KG1 (cell line): ENCODE measurements around the gene CCDC13.
"Not testable (repeated sequence)": the region's sequence is repeated elsewhere in the genome, so short reads cannot be mapped to it uniquely, and the experiment has no call there.

Experiments used
- DNase-seq: peaks from one replicate; lab custom pipeline; 2025; lab: John Stamatoyannopoulos, UW

The CCDC13 gene, protein sequence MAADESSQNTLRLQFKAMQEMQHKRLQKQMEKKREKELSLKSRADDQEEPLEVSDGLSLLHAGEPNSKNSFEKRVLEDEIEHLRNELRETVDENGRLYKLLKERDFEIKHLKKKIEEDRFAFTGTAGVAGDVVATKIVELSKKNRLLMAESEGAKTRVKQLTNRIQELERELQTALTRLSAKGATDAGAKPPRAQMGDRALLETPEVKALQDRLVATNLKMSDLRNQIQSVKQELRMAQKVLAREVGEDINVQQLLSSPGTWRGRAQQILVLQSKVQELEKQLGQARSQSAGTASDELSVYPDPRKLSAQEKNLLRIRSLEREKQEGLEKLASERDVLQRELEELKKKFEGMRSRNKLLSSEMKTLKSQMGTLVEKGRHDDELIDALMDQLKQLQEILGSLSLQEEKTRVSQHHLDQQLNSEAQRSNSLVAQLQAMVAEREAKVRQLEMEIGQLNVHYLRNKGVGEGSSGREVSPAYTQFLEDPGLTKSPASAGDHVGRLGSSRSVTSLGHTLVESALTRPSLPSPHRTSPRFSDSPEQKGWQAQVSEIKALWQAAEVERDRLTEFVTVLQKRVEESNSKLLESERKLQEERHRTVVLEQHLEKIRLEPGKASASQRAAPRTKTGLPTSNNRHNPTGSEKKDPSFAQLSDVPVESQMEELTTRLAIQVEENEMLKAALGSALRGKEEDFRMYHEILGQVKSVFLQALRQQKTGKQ

DNA sequence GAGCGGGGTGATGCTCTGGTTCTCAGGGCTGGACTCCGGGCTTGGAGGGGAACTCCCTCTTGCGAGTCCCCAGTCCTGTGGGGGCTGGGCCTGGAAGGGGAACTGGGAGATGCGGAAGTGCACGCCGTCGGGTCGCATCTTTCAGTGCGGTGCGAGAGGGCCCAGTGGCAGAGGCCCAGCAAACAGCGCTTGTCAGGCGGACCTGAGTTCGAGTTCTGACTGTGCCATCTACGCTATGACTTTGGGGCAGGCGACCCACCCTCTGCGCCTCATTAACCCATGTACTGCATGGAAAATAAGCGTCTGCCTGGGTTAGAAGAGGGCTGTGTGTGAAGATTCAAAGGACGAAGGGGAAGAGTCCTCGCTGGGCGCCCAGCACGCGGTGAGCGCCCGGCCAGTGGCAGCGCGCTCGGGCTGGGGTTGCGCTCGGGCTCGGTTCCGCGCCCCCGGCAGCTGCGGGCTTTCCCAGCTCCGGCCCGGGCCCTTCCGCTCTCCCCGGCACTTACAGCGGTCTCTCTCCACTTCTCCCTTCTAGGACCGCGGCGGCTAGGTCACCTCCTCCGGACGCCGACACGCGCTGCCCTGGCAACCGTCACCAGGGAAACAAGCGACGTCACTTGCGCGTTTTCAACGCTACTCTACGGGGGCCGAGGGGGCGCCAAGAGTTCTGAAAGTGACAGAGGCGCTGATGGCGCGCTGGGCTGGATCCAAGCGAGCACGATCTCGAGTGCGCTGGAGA is at the start of gene CCDC13:
TSS of gene CCDC13 (minus strand) at position 584 of the 739 bp plus-strand sequence. CDS start 14,908 bp downstream, outside the sequence.
- peak; percentile 90 for DNase-seq

DNA sequence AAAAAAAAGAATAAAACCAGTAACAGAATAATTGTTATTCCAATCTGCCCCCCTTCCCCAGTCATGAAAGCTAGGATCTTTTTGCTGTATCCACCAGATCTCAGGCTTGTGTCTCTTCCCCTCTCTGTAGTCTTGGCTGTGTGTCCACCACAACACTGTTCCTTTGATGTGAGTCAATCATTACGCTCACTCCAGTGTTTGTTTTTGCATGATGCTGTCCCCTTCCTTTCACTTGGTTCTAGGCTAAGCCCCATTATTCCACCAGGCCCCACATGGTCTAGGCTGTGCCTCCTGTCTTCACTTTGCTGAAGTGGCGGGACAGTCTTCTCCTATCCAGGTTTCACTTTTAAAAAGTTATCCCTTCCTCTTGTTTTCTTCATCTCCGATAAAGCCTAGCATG is 49.8 kb upstream of the CCDC13 start:
- no peak for DNase-seq

DNA sequence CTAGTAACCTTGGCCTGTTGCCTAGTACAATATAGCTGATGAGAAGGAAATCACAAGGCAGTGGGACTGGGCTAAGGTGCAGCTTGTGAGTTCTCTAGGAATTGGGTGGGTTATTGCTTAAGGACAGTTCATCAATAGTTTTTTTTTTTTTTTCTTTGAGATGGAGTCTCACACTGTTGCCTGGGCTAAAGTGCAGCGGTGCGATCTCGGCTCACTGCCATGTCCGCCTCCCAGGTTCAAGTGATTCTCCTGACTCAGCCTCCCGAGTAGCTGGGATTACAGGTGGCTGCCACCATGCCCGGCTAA is 47.6 kb upstream of the CCDC13 start:
- no peak for DNase-seq

DNA sequence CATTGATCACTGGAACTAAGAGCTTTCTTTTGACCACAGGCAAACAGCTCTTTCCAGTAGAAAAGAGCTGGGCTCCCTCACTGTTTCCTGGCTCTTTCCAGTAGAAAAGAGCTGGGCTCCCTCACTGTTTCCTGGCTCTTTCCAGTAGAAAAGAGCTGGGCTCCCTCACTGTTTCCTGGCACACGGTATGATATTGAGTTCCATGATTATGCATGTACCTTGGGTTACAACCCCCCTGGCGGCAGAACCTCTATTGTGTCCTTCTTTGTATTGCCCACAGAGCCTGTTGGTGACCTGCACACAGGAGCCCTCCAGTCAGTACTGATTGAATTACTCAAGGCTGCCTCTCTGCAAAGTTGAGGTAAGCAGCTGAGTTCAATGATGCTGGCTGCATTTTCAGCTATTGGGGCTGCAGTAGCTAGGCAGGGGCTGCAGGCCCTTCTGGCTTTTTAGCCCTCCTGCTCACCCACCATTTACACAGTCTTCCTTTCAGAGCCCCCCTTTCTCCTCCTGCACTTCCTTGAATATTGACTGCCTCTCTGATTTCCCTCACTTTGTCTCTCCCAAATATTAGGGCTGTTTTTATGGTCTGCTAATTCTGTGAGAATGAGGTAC is 46.4 kb upstream of the CCDC13 start:
- no peak for DNase-seq

DNA sequence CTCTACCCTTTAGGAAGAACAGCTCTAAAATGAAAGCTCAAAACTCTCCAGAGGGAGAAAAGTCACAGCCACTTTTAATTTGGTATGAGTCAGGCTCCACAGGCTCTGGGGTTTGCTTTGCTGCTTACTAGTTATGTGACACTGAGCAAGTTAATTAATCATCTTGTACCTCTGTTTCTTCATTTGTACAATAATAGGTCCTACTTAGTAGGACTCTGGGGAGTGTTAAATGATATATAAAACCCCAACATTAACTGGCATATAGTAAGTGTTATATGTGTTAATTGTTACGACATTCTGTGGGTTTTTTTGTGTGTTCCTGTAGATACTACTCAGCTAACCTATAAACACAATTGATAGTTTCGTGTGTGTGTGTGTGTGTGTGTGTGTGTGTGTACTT is 42.8 kb upstream of the CCDC13 start:
- no peak for DNase-seq

DNA sequence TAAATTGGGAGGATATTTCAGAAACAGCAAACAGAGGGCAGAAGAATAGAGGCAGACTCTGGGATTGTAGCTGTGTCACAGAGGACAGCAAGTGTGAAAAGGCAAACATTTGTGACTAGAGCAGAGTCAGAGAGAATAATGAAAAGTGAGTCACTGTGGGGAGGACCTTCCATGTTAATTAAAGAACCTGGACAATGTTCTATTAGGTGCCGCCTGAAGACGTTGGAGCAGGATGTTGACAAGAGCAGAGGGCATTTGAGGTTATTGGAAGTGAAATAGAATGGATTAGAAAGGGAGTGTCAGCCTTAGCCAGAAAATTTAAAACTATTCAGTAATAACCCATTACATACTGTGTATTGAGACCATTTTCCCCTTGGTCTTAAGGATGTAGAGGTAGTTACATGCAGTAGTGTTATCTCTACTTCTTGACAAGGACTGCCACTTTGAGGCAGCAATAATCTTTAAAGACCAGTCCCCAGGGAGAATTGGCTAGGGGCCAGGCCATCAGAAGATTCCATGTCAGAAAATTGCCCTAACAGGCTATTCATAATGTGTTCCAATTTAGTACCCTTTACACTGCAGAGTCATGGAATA is 42.0 kb upstream of the CCDC13 start:
- no peak for DNase-seq

DNA sequence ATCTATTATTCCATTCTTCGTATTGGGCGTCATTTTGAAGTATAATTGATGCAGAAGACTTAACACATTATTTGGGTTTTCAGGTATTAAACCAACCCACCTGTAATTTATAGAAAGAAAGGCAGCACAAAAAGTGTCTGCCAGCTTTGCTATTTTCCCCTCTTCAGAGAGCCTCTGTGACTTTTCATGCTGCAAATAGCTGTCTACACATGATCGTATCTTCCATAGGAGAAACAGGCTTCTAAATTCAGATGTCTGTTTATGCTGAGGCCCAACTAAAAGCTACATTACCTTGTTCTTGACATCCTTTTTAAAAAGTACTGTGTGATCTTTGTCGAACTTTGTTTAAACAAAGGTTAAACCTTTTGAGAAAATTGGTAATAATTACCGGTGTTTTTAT is 41.2 kb upstream of the CCDC13 start:
- DNase-seq = no peak

DNA sequence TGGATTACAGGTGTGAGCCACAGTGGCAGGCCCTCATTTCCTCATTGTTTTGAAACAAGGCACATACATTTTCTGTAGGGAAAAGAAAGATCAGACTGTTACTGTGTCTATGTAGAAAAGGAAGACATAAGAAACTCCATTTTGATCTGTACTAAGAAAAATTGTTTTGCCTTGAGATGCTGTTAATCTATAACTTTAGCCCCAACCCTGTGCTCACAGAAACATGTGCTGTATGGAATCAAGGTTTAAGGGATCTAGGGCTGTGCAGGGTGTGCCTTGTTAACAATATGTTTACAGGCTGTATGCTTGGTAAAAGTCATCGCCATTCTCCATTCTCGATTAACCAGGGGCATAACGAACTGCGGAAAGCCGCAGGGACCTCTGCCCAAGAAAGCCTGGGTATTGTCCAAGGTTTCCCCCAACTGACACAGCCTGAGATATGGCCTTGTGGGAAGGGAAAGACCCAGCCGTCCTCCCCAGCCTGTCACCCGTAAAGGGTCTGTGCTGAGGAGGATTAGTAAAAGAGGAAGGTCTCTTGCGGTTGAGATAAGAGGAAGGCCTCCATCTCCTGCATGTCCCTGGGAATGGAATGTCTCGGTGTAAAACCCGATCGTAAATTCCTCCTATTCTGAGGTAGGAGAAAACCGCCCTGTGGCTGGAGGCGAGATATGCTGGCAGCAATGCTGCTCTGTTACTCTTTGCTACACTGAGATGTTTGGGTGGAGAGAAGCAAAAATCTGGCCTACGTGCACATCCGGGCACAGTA is 38.2 kb upstream of the CCDC13 start:
- DNase-seq = not testable (repeated sequence)

DNA sequence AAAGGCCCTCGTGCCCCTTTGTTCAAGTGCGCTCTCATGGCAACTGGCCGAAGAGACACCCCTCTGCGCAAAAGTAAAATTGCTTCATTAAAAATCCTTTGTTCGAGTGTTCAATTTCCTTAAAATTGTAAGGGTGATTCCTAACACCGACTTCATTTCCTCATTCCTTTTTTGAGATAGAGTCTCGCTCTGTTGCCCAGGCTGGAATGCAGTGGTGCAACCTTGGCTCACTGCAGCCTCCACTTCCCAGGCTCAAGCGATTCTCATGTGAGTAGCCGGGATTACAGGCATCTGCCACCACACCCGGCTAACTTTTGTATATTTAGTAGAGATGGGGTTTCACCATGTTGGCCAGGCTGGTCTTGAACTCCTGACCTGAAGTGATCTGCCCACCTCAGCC is 37.7 kb upstream of the CCDC13 start:
- not testable (repeated sequence) for DNase-seq

DNA sequence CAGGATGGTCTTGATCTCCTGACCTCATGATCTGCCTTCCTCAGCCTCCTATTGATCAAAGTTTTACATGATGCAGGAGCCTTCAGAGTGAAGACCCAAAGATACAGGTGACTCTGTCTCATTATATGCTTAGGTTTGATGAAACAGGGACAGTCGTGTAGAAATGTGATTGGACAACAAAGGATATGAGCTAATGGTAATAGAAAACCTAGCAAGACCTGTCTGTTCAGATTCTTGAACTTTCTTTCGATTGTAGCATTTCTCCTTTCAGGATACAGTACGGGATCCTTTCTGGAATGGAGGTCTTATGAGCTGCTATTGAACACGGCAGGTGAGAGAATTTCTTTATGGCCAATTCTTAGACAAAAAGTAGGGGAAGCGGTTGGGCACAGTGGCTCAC is 36.1 kb upstream of the CCDC13 start, which contains the start of gene ACKR2:
TSS of gene ACKR2 (plus strand) at position 244 of the 400 bp plus-strand sequence. CDS start 55,058 bp downstream, outside the sequence.
- no peak for DNase-seq

DNA sequence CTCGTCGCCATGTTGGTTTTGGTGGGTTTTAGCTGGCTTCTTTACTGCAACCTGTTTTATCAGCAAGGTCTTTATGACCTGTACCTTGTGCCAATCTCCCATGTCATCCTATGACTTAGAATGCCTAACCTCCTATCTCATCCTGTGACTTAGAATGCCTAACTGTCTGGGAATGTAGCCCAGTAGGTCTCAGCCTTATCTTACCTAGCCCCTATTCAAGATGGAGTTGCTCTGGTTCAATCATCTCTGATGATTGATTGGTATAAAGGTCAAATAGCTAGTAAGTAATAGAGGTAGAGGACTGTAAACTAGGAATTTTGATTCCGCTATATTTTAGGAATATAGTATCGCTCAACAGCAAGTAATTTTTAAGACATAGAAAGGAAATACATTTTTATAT is 34.9 kb upstream of the CCDC13 start:
- no peak for DNase-seq

DNA sequence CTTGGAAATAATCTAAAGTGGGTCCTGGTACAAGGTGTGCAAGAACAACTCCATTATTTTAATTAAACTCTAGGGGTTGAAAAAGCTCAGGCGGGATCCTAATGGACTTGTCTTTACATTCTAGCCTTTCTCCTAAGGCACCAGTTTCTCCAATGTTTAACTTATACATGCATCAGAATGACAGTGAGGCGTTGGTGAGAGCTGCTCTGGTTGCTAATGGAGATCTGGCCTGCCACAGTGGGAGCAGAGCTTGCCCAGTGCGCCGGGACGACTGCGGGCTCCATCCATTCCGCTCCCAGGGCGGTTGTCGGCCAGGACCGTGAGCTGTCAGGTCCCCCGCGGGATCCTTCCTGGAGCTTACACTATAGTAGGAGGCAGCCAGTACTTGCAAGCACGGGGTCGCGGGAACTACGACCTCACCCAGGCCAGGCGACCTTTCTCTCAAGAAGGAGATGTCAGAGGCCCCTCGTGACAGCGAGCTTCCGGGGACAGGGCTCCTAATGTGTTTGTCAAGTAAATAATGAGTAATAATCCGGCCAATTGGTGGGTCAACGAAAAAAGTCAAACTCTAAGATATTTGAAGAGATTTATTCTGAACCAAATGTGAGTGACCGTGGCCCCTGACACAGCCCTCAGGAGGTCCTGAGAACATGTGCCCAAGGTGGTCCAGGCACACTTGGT is 32.2 kb upstream of the CCDC13 start:
- no peak for DNase-seq

DNA sequence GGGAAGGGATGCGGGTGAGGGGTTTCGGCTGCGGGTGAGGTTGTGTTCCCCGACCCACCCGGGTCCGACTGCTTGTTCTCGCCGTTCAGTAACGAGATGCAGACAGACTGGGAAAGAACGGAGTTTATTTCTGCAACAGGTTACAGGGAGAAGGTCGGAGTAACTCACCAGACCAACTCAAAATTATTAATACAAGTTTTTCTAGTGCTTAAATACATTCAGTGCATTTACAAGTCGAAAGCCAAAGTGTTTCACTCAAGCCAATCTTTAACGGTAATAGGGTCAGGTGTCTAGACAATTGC is 31.7 kb upstream of the CCDC13 start:
- DNase-seq = no peak

DNA sequence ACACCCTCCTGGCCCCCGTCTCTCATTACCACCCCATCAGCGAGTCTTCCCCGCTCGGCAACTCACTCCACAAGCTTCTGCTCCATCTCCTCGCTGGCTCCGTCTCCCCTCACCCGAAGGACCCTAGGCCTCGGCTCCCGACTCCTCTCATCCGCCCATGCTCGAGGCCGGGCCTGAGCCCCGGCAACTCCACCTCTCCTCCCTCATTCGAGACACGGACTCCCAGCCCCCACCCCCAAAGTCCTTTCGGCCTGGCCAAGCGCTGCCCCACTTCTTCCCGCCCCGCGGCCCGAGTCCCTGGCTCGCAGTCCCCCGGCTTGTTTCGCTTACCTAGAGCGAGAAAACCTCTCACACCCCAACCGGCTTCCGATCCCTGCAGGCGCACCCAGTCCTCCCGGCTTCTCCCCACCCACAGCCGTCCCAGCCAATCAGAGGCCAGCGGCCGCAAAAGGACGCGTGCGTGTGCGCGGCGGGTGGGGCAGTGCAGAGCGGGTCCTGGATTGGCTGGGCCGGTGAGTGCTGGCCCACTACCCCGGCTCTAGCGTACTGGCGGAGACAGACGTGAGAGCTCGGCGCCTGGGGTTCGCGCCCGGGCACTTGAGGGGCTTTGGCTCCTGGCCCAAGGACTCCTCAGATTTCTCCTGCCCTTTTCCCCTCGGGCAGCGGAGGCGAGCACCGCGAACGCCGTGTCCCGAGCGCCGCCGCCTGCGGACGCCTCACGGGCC is 31.2 kb upstream of the CCDC13 start, which contains the start of gene HIGD1A:
TSS of gene HIGD1A (minus strand) at position 385 of the 725 bp plus-strand sequence. CDS start 10,237 bp downstream, outside the sequence.
- DNase-seq = peak; percentile 94

DNA sequence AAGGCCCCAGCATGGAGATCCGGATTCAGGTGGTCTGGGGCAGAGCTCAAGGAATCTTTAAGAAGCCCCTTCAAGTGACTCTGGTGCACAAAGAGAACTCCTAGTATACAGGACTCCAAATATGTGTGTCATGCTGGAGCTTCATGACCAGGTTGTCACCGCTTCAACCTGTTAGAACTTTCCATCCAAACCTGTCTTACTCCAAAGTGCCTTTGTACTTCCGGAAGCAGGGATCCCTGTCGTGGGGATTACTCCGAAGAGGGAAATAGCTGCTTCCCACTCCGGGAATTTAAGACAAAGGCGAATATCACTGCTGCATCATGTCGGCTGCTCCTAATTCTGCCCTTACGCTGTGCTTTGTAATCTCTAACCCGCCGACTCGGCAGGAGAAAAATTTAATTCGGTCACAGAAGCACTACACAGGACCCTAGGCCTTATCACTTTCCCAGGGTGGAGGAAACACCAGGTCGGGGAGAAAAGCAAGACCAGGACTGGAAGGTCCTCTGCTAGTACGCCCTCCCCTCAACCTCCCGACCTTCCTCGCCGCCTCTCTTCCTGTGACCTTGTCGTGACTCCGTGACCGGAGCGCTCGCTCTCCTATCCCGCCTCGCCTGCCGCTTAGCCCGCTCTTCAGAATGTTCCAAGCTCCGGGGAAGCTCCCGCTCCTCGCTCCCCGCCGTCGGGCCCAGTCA is 30.5 kb upstream of the CCDC13 start:
- no peak for DNase-seq

DNA sequence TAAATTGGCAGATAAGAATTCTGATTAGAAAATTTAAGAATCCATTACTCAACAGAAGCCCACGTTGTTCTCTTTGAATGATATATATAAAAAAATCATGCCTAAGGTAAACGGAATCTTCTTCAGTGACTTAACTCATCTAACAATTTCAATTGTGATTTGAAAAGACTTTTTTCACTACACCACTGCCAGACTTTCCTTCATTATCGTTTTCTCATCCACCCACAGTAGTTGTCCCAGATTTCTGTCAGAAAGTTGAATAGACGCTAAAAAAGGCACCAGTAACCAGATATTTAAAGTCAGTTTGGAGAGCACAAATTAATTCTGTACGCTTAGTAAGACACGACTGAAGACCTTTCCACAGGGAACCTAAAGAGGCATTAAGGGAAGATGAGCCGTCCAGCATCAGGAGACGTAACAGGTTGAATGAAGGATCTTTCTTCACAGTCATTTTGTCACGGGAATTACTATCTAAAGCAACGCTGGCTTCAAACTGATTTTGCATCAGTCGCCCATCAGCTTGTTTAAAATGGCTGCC is 29.9 kb upstream of the CCDC13 start:
- no peak for DNase-seq

DNA sequence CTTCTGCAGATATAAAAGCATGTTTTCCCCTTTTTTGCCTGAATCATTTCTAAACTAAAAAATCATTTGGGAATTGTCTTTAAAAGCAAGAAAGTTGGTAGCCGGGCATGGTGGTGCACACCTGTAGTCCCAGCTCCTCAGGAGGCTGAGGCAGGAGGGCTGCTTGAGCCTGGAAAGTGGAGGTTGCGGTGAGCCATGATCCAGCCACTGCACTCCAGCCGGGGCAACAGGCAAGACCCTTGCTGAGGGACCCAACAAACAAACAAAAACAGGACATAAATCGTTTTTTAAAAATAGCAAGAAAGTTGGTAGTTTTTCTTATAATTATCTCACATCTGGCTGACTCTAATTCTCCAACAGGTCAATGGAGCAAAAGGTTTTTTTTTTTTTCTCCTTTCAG is 28.7 kb upstream of the CCDC13 start:
- no peak for DNase-seq

DNA sequence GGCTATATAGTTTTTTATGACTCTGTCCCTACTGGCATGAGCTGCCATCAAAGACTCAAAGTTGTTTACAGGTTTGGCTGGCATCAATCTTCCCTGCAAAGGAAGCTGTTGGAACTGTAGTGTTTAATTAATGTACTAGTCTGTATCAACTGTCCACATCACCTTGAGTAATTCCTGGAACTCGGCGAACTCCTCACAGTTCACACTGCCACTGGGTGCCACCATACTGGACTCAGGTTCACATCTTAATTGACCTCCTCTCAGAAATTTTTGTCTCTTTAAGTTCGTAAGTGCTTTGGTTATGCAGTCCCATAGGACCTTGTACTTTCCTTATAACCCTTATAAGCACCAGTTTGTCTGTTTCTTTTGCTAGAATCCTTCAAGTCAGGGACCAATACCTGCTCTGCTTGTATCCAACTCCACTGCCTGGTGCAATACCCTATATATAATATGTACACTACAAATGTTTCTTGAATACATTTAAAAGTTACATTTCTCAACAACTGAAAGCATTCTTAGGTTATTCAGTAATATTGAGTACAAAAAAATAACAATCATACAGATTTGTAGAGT is 28.1 kb upstream of the CCDC13 start:
- DNase-seq = no peak

DNA sequence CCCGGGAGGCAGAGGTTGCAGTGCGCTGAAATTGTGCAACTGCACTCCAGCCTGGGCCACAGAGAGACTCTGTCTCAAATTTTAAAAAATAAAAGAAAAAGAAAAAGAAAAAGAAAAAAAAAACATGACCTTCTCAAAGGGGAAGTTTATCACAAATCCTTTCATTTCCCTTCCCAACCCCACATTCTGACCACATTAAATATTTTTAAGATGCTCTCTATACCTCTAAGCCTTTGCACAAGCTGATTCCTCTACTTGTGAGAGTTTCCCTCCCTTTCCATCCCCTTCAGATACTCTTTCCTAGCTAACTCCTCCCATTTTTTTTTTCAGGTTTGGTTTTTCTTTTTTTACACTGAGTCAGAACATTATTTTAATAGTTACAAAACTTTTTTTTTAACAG is 27.2 kb upstream of the CCDC13 start:
- no peak for DNase-seq
